Inflammatory macrophage treated with lipopolysaccharide for 4 hours (primary cell): ENCODE measurements around the gene KCNQ1.

Experiments
- DNase-seq: peaks from one replicate; pipeline ENCODE4 v3.0.0-alpha.2; 2020

The KCNQ1 gene

GRCh38 chr11:2898366-2899079, 453.7 kb downstream of the KCNQ1 start:
- DNase-seq, result peak; percentile 93
